Smooth muscle cell (in vitro differentiated cells): ENCODE measurements around the gene EFCAB8. TPM values are rescaled to one million over a fixed set of nuclear protein-coding genes. Genes with fewer than 3 reads are reported as not detected.

Source experiments
- DNase-seq: peaks from one replicate; lab custom pipeline; 2025; ENCODE audit not compliant: unreplicated experiment; lab: John Stamatoyannopoulos, UW
- H2AFZ ChIP-seq: fragments of 200-600 bp; sonication (generic); 2 replicates; pipeline ENCODE4 v1.6.0; 2016; ENCODE audit warnings: antibody characterized with exemption, low read depth, mild to moderate bottlenecking
- H3F3A ChIP-seq: fragments of 200-600 bp; sonication (generic); 2 replicates; pipeline ENCODE4 v1.6.0; 2017; ENCODE audit warnings: antibody characterized with exemption, low read depth
- H3K27ac ChIP-seq: fragments of 200-600 bp; sonication (generic); 2 replicates; pipeline ENCODE4 v1.5.1; 2016; ENCODE audit warnings: low read depth, mild to moderate bottlenecking
- H3K27me3 ChIP-seq: fragments of 200-600 bp; sonication (generic); 2 replicates; pipeline ENCODE4 v1.6.1; 2016; ENCODE audit warnings: low read depth, mild to moderate bottlenecking
- H3K36me3 ChIP-seq: fragments of 200-600 bp; sonication (generic); 2 replicates; pipeline ENCODE4 v1.5.1; 2016; ENCODE audit warnings: low read depth
- H3K4me1 ChIP-seq: fragments of 200-600 bp; sonication (generic); 2 replicates; pipeline ENCODE4 v1.5.1; 2016; ENCODE audit warnings: low read depth
- H3K4me2 ChIP-seq: fragments of 200-600 bp; sonication (generic); 2 replicates; pipeline ENCODE4 v1.6.0; 2016; ENCODE audit warnings: mild to moderate bottlenecking
- H3K4me3 ChIP-seq: fragments of 200-600 bp; sonication (generic); 2 replicates; pipeline ENCODE4 v1.5.1; 2016; ENCODE audit warnings: mild to moderate bottlenecking
- H3K79me2 ChIP-seq: fragments of 200-600 bp; sonication (generic); 2 replicates; pipeline ENCODE4 v1.6.0; 2016; ENCODE audit warnings: low read depth, mild to moderate bottlenecking
- H3K9ac ChIP-seq: fragments of 200-600 bp; sonication (generic); 2 replicates; pipeline ENCODE4 v1.6.0; 2016; ENCODE audit warnings: low read depth
- H3K9me3 ChIP-seq: fragments of 200-600 bp; sonication (generic); replicated peaks from 2 replicates; pipeline ENCODE4 v1.5.1; 2016; ENCODE audit warnings: low read depth
- H4K20me1 ChIP-seq: fragments of 200-600 bp; sonication (generic); 2 replicates; pipeline ENCODE4 v1.6.0; 2016; ENCODE audit warnings: low read depth
- WGBS: methylation state at CpG from one replicate; pipeline ENCODE4 v1.1.7; 2016; ENCODE audit warnings: low lambda C conversion rate; 5-methylcytosine and 5-hydroxymethylcytosine counted together
- polyA plus RNA-seq: library from polyadenylated mRNA; unstranded; fragments of >200 nt; fragmentation: Nextera tagmentation; extraction: Ambion mirVana; gene quantifications from 2 replicates; pipeline ENCODE4 v1.2.1, GENCODE V29; 2016
- total RNA-seq: library from RNA; depleted of rRNA; stranded (reverse); fragments of >200 nt; gene quantifications from 2 replicates; pipeline ENCODE4 v1.2.3, GENCODE V29; 2014
- TF ChIP-seq, protein P1 (sequence below): fragments of 200-600 bp; sonication (generic); IDR thresholded peaks from 2 replicates; pipeline ENCODE4 v1.5.1; 2017; ENCODE audit warnings: borderline replicate concordance, mild to moderate bottlenecking, antibody characterized with exemption; ENCODE audit not compliant: insufficient read depth, poor library complexity, severe bottlenecking

EFCAB8 gene
- total and polyA plus RNA-seq, 2 experiments from 2014 or later: 0.25 to 1.7 TPM

DNA sequence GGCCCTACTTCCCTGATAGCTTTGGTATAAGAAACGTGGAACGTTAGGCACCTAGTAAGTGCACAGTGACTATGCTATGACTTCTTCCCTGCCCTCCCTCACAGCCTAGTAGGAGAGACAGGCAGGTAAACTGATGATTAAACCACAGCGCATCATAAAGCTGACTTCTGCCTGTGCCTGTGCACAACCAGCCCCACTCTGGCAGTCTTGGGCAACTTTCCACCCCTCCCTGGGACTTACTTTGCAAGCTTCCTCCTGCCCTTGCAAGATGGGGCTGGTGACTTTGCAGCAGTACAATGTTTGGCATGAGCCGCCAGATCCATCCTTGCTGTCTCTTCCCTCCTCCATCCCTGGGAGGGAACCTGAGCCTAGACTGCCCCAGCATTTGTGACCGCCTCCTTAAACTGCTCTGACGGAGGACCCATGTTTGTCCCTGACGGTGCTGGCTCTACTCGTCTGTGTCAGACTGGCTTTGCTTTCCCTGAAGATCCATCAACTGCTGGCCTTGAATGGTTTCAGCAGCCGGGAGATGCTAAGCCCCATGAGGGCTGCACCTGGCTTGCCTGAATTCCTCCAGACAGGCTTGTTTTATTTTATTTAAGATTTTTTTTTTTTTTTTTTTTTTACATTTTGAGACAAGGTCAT, 36.1 kb downstream of the EFCAB8 start:
- H3K27ac ChIP-seq: no peak overlapping the region
- H3K9me3 ChIP-seq: no peaks in the 10 kb centered on the region
- WGBS: 90% methylated on average over 9 of the region's 9 CpGs
- H3K4me1 ChIP-seq: no peaks in the 10 kb centered on the region
- H4K20me1 ChIP-seq: no peaks in the 10 kb centered on the region
- no peak overlapping the region for H3K9ac ChIP-seq
- H3K79me2 ChIP-seq: no peaks in the 10 kb centered on the region
- H2AFZ ChIP-seq: no peak overlapping the region
- no peaks in the 10 kb centered on the region for H3F3A ChIP-seq
- no peaks in the 10 kb centered on the region for H3K36me3 ChIP-seq
- H3K4me2 ChIP-seq: no peak overlapping the region
- TF ChIP-seq, protein P1, sequence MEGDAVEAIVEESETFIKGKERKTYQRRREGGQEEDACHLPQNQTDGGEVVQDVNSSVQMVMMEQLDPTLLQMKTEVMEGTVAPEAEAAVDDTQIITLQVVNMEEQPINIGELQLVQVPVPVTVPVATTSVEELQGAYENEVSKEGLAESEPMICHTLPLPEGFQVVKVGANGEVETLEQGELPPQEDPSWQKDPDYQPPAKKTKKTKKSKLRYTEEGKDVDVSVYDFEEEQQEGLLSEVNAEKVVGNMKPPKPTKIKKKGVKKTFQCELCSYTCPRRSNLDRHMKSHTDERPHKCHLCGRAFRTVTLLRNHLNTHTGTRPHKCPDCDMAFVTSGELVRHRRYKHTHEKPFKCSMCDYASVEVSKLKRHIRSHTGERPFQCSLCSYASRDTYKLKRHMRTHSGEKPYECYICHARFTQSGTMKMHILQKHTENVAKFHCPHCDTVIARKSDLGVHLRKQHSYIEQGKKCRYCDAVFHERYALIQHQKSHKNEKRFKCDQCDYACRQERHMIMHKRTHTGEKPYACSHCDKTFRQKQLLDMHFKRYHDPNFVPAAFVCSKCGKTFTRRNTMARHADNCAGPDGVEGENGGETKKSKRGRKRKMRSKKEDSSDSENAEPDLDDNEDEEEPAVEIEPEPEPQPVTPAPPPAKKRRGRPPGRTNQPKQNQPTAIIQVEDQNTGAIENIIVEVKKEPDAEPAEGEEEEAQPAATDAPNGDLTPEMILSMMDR: no peak
- no peaks in the 10 kb centered on the region for H3K27me3 ChIP-seq
- H3K4me3 ChIP-seq: no peak overlapping the region
- DNase-seq: no peak

GRCh38 chr20:32896521-32897280, 38.0 kb downstream of the EFCAB8 start:
- no peak for DNase-seq
- no peaks in the 10 kb centered on the region for H3K9me3 ChIP-seq
- H3K27ac ChIP-seq: no peak overlapping the region
- no peaks in the 10 kb centered on the region for H4K20me1 ChIP-seq
- H3K36me3 ChIP-seq: no peaks in the 10 kb centered on the region
- WGBS: 93% methylated on average over 18 of the region's 18 CpGs
- H3K9ac ChIP-seq: no peak overlapping the region
- no peak overlapping the region for H2AFZ ChIP-seq
- TF ChIP-seq, protein P1: no peak
- no peak overlapping the region for H3K4me3 ChIP-seq
- no peaks in the 10 kb centered on the region for H3F3A ChIP-seq
- no peaks in the 10 kb centered on the region for H3K27me3 ChIP-seq
- no peak overlapping the region for H3K4me2 ChIP-seq
- H3K4me1 ChIP-seq: no peaks in the 10 kb centered on the region
- H3K79me2 ChIP-seq: no peaks in the 10 kb centered on the region

- H3K4me3 ChIP-seq: no peak overlapping the region
- no peak overlapping the region for H3K9ac ChIP-seq
- H3K36me3 ChIP-seq: no peaks in the 10 kb centered on the region
- H4K20me1 ChIP-seq: no peaks in the 10 kb centered on the region
- H3K27ac ChIP-seq: no peak overlapping the region
- H3K9me3 ChIP-seq: no peaks in the 10 kb centered on the region
- no peaks in the 10 kb centered on the region for H3K79me2 ChIP-seq
- no peak overlapping the region for H3K4me2 ChIP-seq
- no peak for DNase-seq
- no peaks in the 10 kb centered on the region for H3F3A ChIP-seq
- WGBS: 80% methylated on average over 6 of the region's 6 CpGs
- H3K4me1 ChIP-seq: no peaks in the 10 kb centered on the region
- no peaks in the 10 kb centered on the region for H3K27me3 ChIP-seq
- H2AFZ ChIP-seq: no peak overlapping the region
- TF ChIP-seq, protein P1: no peak
Measured at GRCh38 chr20:32898729-32899128, 40.0 kb downstream of the EFCAB8 start.
